T-helper 2 cell treated with Interferon-gamma antibody and Interleukin-4, amounts not matched to agents 5 μg/mL and 100 μg/mL, for 36 hours (primary cell): ENCODE measurements around the gene CD207.
"Not testable (repeated sequence)": the region's sequence is repeated elsewhere in the genome, so short reads cannot be mapped to it uniquely, and the experiment has no call there.

ENCODE experiments used
- DNase-seq: peaks from one replicate; pipeline ENCODE4 v3.0.0; 2021; ENCODE audit warnings: low spot score
- H3K27ac Mint-ChIP-seq: one replicate; pipeline ENCODE4 v1.8.0; 2021; ENCODE audit warnings: mild to moderate bottlenecking, mixed read lengths
- H3K27me3 Mint-ChIP-seq: one replicate; pipeline ENCODE4 v1.8.0; 2021; ENCODE audit warnings: low read depth, mixed read lengths
- H3K36me3 Mint-ChIP-seq: one replicate; pipeline ENCODE4 v1.8.0; 2021; ENCODE audit warnings: low read depth, mixed read lengths
- H3K4me1 Mint-ChIP-seq: one replicate; pipeline ENCODE4 v1.8.0; 2021; ENCODE audit warnings: low read depth, mixed read lengths
- H3K4me3 Mint-ChIP-seq: one replicate; pipeline ENCODE4 v1.8.0; 2022; ENCODE audit warnings: mild to moderate bottlenecking, moderate library complexity, mixed read lengths
- H3K9me3 Mint-ChIP-seq: one replicate; pipeline ENCODE4 v1.8.0; 2021; ENCODE audit warnings: mixed read lengths

The CD207 gene

GRCh38 chr2:70835643-70836042 lies at the start of gene CD207:
CD207 (minus strand) TSS chr2:70835816; CDS start chr2:70835776, 40 bp downstream.
- Mint-ChIP-seq H3K27ac (no peak within 1 kb of the TSS), H3K36me3 (no peaks in the 10 kb centered on the region), H3K4me1 (no peaks in the 10 kb centered on the region), H3K27me3 (peaks cover 3% of the 10 kb centered on the region), H3K9me3 (no peaks in the 10 kb centered on the region), H3K4me3 (no peak within 1 kb of the TSS)
- DNase-seq = no peak

- H3K9me3 Mint-ChIP-seq, H3K27ac Mint-ChIP-seq, H3K36me3 Mint-ChIP-seq, H3K4me1 Mint-ChIP-seq, DNase-seq: not testable (repeated sequence)
- H3K27me3 Mint-ChIP-seq = peaks cover 76% of the 10 kb centered on the region
- peak overlapping the region; percentile 1 for H3K4me3 Mint-ChIP-seq
These were observed 42.9 kb upstream of the CD207 start for GRCh38 chr2:70878543-70878942.

GRCh38 chr2:70876138-70876537 lies 40.5 kb upstream of the CD207 start:
- H3K36me3 Mint-ChIP-seq, H3K4me1 Mint-ChIP-seq, H3K4me3 Mint-ChIP-seq, H3K27ac Mint-ChIP-seq, H3K9me3 Mint-ChIP-seq, DNase-seq: not testable (repeated sequence)
- H3K27me3 Mint-ChIP-seq = peaks cover 64% of the 10 kb centered on the region

- no peak overlapping the region for H3K4me3 Mint-ChIP-seq
These were observed 37.9 kb upstream of the CD207 start for GRCh38 chr2:70873541-70873940.

GRCh38 chr2:70871398-70872211 lies 36.0 kb upstream of the CD207 start:
- H3K4me3 Mint-ChIP-seq = peak overlapping the region; percentile 44
- DNase-seq = peak; percentile 75
- no peaks in the 10 kb centered on the region for H3K4me1 Mint-ChIP-seq
- H3K36me3 Mint-ChIP-seq = no peaks in the 10 kb centered on the region
- no peak overlapping the region for H3K27ac Mint-ChIP-seq
- H3K9me3 Mint-ChIP-seq = no peaks in the 10 kb centered on the region
- peaks cover 27% of the 10 kb centered on the region for H3K27me3 Mint-ChIP-seq

More at GRCh38 chr2:70873541-70873940, 37.9 kb upstream of the CD207 start:
- Mint-ChIP-seq H3K4me1 (peaks cover 4% of the 10 kb centered on the region), H3K27me3 (peaks cover 42% of the 10 kb centered on the region), H3K36me3 (peaks cover 2% of the 10 kb centered on the region), H3K27ac (no peak overlapping the region), H3K9me3 (peaks cover 6% of the 10 kb centered on the region)
- DNase-seq = no peak

GRCh38 chr2:70870790-70871189 lies 35.2 kb upstream of the CD207 start:
- DNase-seq = no peak
- H3K4me1 Mint-ChIP-seq = no peaks in the 10 kb centered on the region
- peaks cover 24% of the 10 kb centered on the region for H3K27me3 Mint-ChIP-seq
- H3K4me3 Mint-ChIP-seq = no peak overlapping the region
- no peak overlapping the region for H3K27ac Mint-ChIP-seq
- H3K9me3 Mint-ChIP-seq = no peaks in the 10 kb centered on the region
- H3K36me3 Mint-ChIP-seq = no peaks in the 10 kb centered on the region

GRCh38 chr2:70868970-70869369 lies 33.4 kb upstream of the CD207 start:
- H3K36me3 Mint-ChIP-seq = no peaks in the 10 kb centered on the region
- H3K4me3 Mint-ChIP-seq = no peak overlapping the region
- no peak for DNase-seq
- H3K9me3 Mint-ChIP-seq = no peaks in the 10 kb centered on the region
- H3K27me3 Mint-ChIP-seq = peaks cover 24% of the 10 kb centered on the region
- H3K27ac Mint-ChIP-seq = no peak overlapping the region
- no peaks in the 10 kb centered on the region for H3K4me1 Mint-ChIP-seq

GRCh38 chr2:70861777-70862625 lies 26.4 kb upstream of the CD207 start:
- Mint-ChIP-seq H3K27me3 (peaks cover 47% of the 10 kb centered on the region), H3K36me3 (no peaks in the 10 kb centered on the region), H3K27ac (no peak overlapping the region), H3K4me3 (peak overlapping the region; percentile 29), H3K9me3 (no peaks in the 10 kb centered on the region), H3K4me1 (peaks cover 4% of the 10 kb centered on the region)
- DNase-seq = peak; percentile 60

GRCh38 chr2:70855667-70856066 lies 20.1 kb upstream of the CD207 start:
- no peak overlapping the region for H3K27ac Mint-ChIP-seq
- DNase-seq = no peak
- H3K9me3 Mint-ChIP-seq = no peaks in the 10 kb centered on the region
- peaks cover 16% of the 10 kb centered on the region for H3K4me1 Mint-ChIP-seq
- no peaks in the 10 kb centered on the region for H3K36me3 Mint-ChIP-seq
- peaks cover 24% of the 10 kb centered on the region for H3K27me3 Mint-ChIP-seq
- H3K4me3 Mint-ChIP-seq = no peak overlapping the region

- Mint-ChIP-seq H3K27me3 (peaks cover 16% of the 10 kb centered on the region), H3K27ac (no peak overlapping the region), H3K36me3 (no peaks in the 10 kb centered on the region), H3K9me3 (no peaks in the 10 kb centered on the region), H3K4me1 (peaks cover 26% of the 10 kb centered on the region), H3K4me3 (no peak overlapping the region)
- no peak for DNase-seq
These were observed 18.8 kb upstream of the CD207 start for GRCh38 chr2:70854411-70854810.

GRCh38 chr2:70852824-70853223 lies 17.2 kb upstream of the CD207 start:
- H3K36me3 Mint-ChIP-seq = no peaks in the 10 kb centered on the region
- H3K4me3 Mint-ChIP-seq = no peak overlapping the region
- H3K9me3 Mint-ChIP-seq = no peaks in the 10 kb centered on the region
- H3K27ac Mint-ChIP-seq = no peak overlapping the region
- peaks cover 6% of the 10 kb centered on the region for H3K27me3 Mint-ChIP-seq
- DNase-seq = no peak
- peaks cover 28% of the 10 kb centered on the region for H3K4me1 Mint-ChIP-seq

GRCh38 chr2:70851704-70852103 lies 16.1 kb upstream of the CD207 start:
- Mint-ChIP-seq H3K27ac (peak overlapping the region; percentile 74), H3K4me3 (peak overlapping the region; percentile 43), H3K9me3 (peaks cover 5% of the 10 kb centered on the region), H3K4me1 (peaks cover 28% of the 10 kb centered on the region), H3K36me3 (no peaks in the 10 kb centered on the region), H3K27me3 (no peaks in the 10 kb centered on the region)
- DNase-seq = peak; percentile 65

GRCh38 chr2:70850925-70851324 lies 15.3 kb upstream of the CD207 start:
- Mint-ChIP-seq H3K27ac (peak overlapping the region; percentile 8), H3K4me3 (no peak overlapping the region), H3K27me3 (no peaks in the 10 kb centered on the region), H3K4me1 (peaks cover 28% of the 10 kb centered on the region), H3K36me3 (no peaks in the 10 kb centered on the region), H3K9me3 (peaks cover 9% of the 10 kb centered on the region)
- DNase-seq = no peak

- H3K27me3 Mint-ChIP-seq = peaks cover 18% of the 10 kb centered on the region
These were observed 6.8 kb upstream of the CD207 start for GRCh38 chr2:70842401-70842800.

More at GRCh38 chr2:70842401-70842800, 6.8 kb upstream of the CD207 start:
- Mint-ChIP-seq H3K36me3 (no peaks in the 10 kb centered on the region), H3K4me1 (no peaks in the 10 kb centered on the region), H3K9me3 (peaks cover 12% of the 10 kb centered on the region), H3K27ac (no peak overlapping the region), H3K4me3 (no peak overlapping the region)
- no peak for DNase-seq
